HEK293T (cell line): ENCODE results near the gene SOX6.

Experiments used
- BHLHE40 ChIP-seq: fragments of 450-650 bp; IDR thresholded peaks from 2 replicates; pipeline ENCODE4 v1.6.1; 2016; ENCODE audit warnings: mild to moderate bottlenecking, moderate library complexity, borderline replicate concordance
- ELF4 ChIP-seq: fragments of 450-650 bp; IDR thresholded peaks from 2 replicates; pipeline ENCODE4 v1.6.1; 2017; ENCODE audit warnings: antibody characterized with exemption
- FOXA1 ChIP-seq: fragments of 450-650 bp; IDR thresholded peaks from 2 replicates; pipeline ENCODE4 v1.6.1; 2016; ENCODE audit warnings: mild to moderate bottlenecking
- FOXK2 ChIP-seq: fragments of 450-650 bp; IDR thresholded peaks from 2 replicates; pipeline ENCODE4 v1.6.1; 2016; ENCODE audit warnings: mild to moderate bottlenecking
- FOXM1 ChIP-seq: fragments of 450-650 bp; IDR thresholded peaks from 2 replicates; pipeline ENCODE4 v1.6.1; 2017; ENCODE audit warnings: mild to moderate bottlenecking, borderline replicate concordance
- HDGF ChIP-seq: fragments of 450-650 bp; IDR thresholded peaks from 2 replicates; pipeline ENCODE4 v1.6.1; 2017; ENCODE audit warnings: antibody characterized with exemption, borderline replicate concordance
- SUZ12 ChIP-seq: fragments of 450-650 bp; IDR thresholded peaks from 2 replicates; pipeline ENCODE4 v1.6.1; 2016; ENCODE audit warnings: mild to moderate bottlenecking
- TARDBP ChIP-seq: fragments of 450-650 bp; IDR thresholded peaks from 2 replicates; pipeline ENCODE4 v1.6.1; 2016

DNA sequence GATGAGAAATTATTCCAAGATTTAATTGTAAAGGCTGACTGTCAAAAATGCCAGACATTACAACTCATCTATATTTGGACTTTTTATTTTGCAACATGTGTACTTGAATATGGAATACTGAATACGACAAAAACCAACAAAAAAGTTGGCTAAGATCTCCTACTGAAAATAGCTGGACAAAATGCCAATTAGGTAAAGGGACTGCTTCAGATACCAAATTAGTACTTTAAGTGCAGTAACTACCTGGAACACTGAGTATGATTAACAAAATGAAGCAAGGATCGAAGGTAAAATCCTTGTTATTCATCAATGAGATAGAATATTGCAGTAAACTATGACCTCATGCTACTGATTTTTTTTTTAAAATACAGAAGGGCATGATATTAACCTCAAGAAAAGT, 173.8 kb downstream of the SOX6 start:
- TF ChIP-seq SUZ12 (no peak), FOXA1 (no peak), BHLHE40 (no peak), FOXK2 (no peak), ELF4 (no peak), FOXM1 (no peak), HDGF (no peak), TARDBP (no peak)
